DOHH2 (cell line): ENCODE results near the gene CARF.
"Not testable (repeated sequence)": the region's sequence is repeated elsewhere in the genome, so short reads cannot be mapped to it uniquely, and the experiment has no call there.

ENCODE experiments used
- H3F3A ChIP-seq: fragments of 200-600 bp; sonication (generic), shearing (Covaris generic); 2 replicates; pipeline ENCODE4 v1.6.0; 2016; ENCODE audit warnings: antibody characterized with exemption, mild to moderate bottlenecking; ENCODE audit not compliant: control insufficient read depth, insufficient read depth
- H3K27ac ChIP-seq: fragments of 200-600 bp; sonication (generic); 2 replicates; pipeline ENCODE4 v1.5.1; 2014; ENCODE audit warnings: low read depth, mild to moderate bottlenecking, low read length, moderate library complexity
- H3K27me3 ChIP-seq: fragments of 200-600 bp; sonication (generic); 2 replicates; pipeline ENCODE4 v1.6.1; 2014; ENCODE audit warnings: mild to moderate bottlenecking, low read length, mixed read lengths; ENCODE audit not compliant: control insufficient read depth
- H3K36me3 ChIP-seq: fragments of 200-600 bp; sonication (generic); 2 replicates; pipeline ENCODE4 v1.6.1; 2014; ENCODE audit warnings: mild to moderate bottlenecking, low read length, moderate library complexity, mixed read lengths; ENCODE audit not compliant: control insufficient read depth
- H3K4me1 ChIP-seq: fragments of 200-600 bp; sonication (generic); 2 replicates; pipeline ENCODE4 v1.6.1; 2014; ENCODE audit warnings: mild to moderate bottlenecking, low read length, mixed read lengths; ENCODE audit not compliant: control insufficient read depth
- H3K4me2 ChIP-seq: fragments of 200-600 bp; sonication (generic); 2 replicates; pipeline ENCODE4 v1.6.0; 2014; ENCODE audit warnings: mild to moderate bottlenecking, low read length, moderate library complexity
- H3K4me3 ChIP-seq: fragments of 200-600 bp; sonication (generic); 2 replicates; pipeline ENCODE4 v1.5.1; 2014; ENCODE audit warnings: mild to moderate bottlenecking, low read length, mixed read lengths
- H3K79me2 ChIP-seq: fragments of 200-600 bp; sonication (generic); 2 replicates; pipeline ENCODE4 v1.6.1; 2014; ENCODE audit warnings: mild to moderate bottlenecking, low read length, mixed read lengths; ENCODE audit not compliant: control insufficient read depth
- H3K9me2 ChIP-seq: fragments of 200-600 bp; sonication (generic); replicated peaks from 2 replicates; pipeline ENCODE4 v1.6.1; 2014; ENCODE audit warnings: mild to moderate bottlenecking, low read length, mixed read lengths; ENCODE audit not compliant: control insufficient read depth
- H3K9me3 ChIP-seq: fragments of 200-600 bp; sonication (generic); 2 replicates; pipeline ENCODE4 v1.6.1; 2014; ENCODE audit warnings: antibody characterized with exemption, low read length, mixed read lengths; ENCODE audit not compliant: control insufficient read depth, insufficient read depth
- H4K20me1 ChIP-seq: fragments of 200-600 bp; sonication (generic); 2 replicates; pipeline ENCODE4 v1.6.0; 2014; ENCODE audit warnings: low read depth, mild to moderate bottlenecking, antibody characterized with exemption, low read length, moderate library complexity; ENCODE audit not compliant: control insufficient read depth, insufficient read depth
- EZH2phosphoT487 ChIP-seq: fragments of 200-600 bp; sonication (generic); IDR thresholded peaks from 2 replicates; pipeline ENCODE4 v1.6.1; 2017; ENCODE audit warnings: borderline replicate concordance, mild to moderate bottlenecking, antibody characterized with exemption, low read length, moderate library complexity, mixed read lengths
- TF ChIP-seq, protein P1 (sequence below): fragments of 200-600 bp; sonication (generic); IDR thresholded peaks from one replicate; pipeline ENCODE4 v1.5.1; 2014; ENCODE audit warnings: antibody characterized with exemption, mild to moderate bottlenecking, low read depth, low read length; ENCODE audit not compliant: poor library complexity, severe bottlenecking

Gene CARF

DNA sequence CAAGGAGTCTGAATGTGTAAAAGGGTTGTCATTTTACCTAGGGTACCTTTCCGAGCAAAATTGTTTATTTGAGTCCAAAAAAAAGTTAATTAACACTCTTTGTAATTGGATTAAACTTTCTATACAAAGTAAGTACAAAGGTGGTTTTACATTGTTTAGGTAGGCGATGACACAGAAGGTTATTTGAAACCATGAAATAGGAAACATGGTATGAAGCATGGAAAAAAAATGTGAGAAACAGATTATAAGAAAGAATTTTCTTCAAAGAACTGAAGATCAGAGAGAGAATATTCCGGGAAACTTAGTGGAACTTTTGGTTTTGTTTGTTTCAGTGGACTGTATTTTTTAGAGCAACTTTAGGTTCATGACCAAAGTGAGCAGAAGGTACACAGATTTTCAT is 32.7 kb downstream of the CARF start:
- TF ChIP-seq, protein P1, sequence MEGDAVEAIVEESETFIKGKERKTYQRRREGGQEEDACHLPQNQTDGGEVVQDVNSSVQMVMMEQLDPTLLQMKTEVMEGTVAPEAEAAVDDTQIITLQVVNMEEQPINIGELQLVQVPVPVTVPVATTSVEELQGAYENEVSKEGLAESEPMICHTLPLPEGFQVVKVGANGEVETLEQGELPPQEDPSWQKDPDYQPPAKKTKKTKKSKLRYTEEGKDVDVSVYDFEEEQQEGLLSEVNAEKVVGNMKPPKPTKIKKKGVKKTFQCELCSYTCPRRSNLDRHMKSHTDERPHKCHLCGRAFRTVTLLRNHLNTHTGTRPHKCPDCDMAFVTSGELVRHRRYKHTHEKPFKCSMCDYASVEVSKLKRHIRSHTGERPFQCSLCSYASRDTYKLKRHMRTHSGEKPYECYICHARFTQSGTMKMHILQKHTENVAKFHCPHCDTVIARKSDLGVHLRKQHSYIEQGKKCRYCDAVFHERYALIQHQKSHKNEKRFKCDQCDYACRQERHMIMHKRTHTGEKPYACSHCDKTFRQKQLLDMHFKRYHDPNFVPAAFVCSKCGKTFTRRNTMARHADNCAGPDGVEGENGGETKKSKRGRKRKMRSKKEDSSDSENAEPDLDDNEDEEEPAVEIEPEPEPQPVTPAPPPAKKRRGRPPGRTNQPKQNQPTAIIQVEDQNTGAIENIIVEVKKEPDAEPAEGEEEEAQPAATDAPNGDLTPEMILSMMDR = no peak
- no peak for TF ChIP-seq EZH2phosphoT487
- H3K36me3 ChIP-seq = peaks cover 11% of the 10 kb centered on the region

DNA sequence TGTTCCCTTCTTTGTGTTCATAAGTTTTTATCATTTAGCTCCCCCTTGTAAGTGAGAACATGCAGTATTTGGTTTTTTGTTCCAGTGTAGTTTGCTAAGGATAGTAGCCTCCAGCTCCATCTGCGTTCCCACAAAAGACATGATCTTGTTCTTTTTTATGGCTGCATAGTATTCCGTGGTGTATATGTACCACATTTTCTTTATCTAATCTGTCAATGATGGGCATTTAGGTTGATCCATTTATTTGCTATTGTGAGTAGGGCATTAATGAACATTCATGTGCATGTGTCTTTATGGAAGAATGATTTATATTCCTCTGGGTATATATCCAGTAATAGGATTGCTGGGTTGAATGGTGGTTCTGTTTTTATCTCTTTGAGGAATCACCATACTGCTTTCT is 33.4 kb downstream of the CARF start:
- H3K9me2 ChIP-seq = no peaks in the 10 kb centered on the region
- H3K27me3 ChIP-seq = no peaks in the 10 kb centered on the region
- TF ChIP-seq, protein P1 = no peak
- TF ChIP-seq EZH2phosphoT487 = no peak
- H3F3A ChIP-seq = no peaks in the 10 kb centered on the region
- H3K27ac ChIP-seq = no peak overlapping the region
- H3K79me2 ChIP-seq = no peaks in the 10 kb centered on the region
- no peaks in the 10 kb centered on the region for H3K4me1 ChIP-seq
- H3K36me3 ChIP-seq = peaks cover 11% of the 10 kb centered on the region
- no peak overlapping the region for H3K4me3 ChIP-seq
- H3K9me3 ChIP-seq = peaks cover 8% of the 10 kb centered on the region; the same call in 1 of the 2 replicates
- H3K4me2 ChIP-seq = no peak overlapping the region
- H4K20me1 ChIP-seq = no peaks in the 10 kb centered on the region

More for the DNA sequence above, 32.7 kb downstream of the CARF start:
- Histone ChIP-seq H3K9me3 (peaks cover 8% of the 10 kb centered on the region; the same call in 1 of the 2 replicates), H3K27ac (no peak overlapping the region), H3K27me3 (no peaks in the 10 kb centered on the region), H3K79me2 (no peaks in the 10 kb centered on the region), H3K9me2 (no peaks in the 10 kb centered on the region), H3K4me1 (no peaks in the 10 kb centered on the region), H3F3A (no peaks in the 10 kb centered on the region), H3K4me3 (no peak overlapping the region), H3K4me2 (no peak overlapping the region), H4K20me1 (no peaks in the 10 kb centered on the region)

DNA sequence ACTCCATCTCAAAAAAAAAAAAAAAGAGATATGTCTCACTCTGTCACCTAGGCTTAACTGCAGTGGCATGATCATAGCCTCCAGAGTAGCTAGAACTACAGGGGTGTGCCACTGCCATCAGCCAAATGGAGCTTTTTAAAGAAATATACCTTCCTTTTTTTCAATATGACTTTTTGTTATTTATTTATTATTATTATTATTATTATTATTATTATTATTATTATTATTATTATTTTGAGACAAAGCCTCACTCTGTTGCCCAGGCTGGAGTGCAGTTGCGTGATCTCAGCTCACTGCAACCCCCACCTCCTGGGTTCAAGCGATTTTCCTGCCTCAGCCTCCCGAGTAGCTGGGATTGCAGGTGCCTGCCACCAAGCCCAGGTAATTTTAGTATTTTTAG is 37.3 kb downstream of the CARF start:
- H3K27ac ChIP-seq, H3K9me2 ChIP-seq, H3F3A ChIP-seq, H3K79me2 ChIP-seq, H3K9me3 ChIP-seq, H3K4me2 ChIP-seq, H3K4me3 ChIP-seq, H3K27me3 ChIP-seq, H3K4me1 ChIP-seq, H4K20me1 ChIP-seq: not testable (repeated sequence)
- peaks cover 14% of the 10 kb centered on the region for H3K36me3 ChIP-seq

DNA sequence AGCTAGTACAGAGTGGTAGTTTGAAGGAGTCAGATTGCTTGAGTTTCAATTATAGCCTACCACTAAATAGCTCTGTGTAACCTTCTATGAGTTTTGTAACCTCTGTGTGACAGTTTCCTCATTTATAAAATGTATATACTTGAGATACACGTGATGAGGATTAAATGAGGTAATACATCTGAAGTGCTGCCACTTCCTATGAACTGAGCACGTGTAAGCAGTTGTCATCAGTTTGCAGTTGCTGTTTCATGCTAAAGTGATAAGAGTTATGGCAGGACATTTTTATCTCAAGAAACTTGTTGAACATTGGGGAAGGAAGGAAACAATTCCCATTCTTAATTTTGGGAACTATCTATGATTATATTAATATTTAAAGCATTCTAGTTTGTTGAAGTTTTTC is 38.5 kb downstream of the CARF start:
- Histone ChIP-seq H3F3A (no peaks in the 10 kb centered on the region), H3K36me3 (peaks cover 4% of the 10 kb centered on the region), H3K4me1 (no peaks in the 10 kb centered on the region), H3K9me2 (no peaks in the 10 kb centered on the region), H3K9me3 (peaks cover 3% of the 10 kb centered on the region; the same call in 1 of the 2 replicates), H3K4me2 (no peak overlapping the region), H3K27me3 (no peaks in the 10 kb centered on the region), H3K4me3 (no peak overlapping the region), H3K27ac (no peak overlapping the region), H4K20me1 (no peaks in the 10 kb centered on the region), H3K79me2 (no peaks in the 10 kb centered on the region)
- TF ChIP-seq, protein P1 = no peak
- no peak for TF ChIP-seq EZH2phosphoT487
